ENCODE results near the gene CIAPIN1.

DNA sequence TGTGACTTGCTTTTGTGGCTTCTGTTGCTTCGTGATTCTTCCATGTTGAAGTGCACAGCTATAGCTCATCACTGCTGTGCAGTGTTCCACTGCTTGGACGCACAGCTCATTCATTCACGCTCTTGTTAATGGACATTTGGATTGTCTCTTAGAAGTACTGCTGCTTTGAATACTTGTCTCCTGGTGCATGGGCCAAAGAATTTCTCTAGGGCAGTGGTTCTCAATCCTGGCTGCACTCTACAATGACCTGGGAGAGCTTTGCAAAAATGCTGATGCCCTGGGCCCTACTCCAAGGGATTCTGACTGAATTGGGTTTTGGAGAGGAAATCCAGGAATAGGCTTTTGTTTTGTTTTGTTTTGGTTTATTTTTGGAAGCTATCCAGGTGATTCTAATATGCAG, 22.6 kb downstream of the CIAPIN1 start:
- TF ChIP-seq SIN3A (IDR thresholded peaks at IDR 0.05; ENCODE audit: borderline replicate concordance, insufficient read depth, low read length) (no peak), TAF1 (IDR thresholded peaks at IDR 0.05; ENCODE audit: borderline replicate concordance, insufficient read depth, low read length) (no peak)
- TF ChIP-seq, protein P1, sequence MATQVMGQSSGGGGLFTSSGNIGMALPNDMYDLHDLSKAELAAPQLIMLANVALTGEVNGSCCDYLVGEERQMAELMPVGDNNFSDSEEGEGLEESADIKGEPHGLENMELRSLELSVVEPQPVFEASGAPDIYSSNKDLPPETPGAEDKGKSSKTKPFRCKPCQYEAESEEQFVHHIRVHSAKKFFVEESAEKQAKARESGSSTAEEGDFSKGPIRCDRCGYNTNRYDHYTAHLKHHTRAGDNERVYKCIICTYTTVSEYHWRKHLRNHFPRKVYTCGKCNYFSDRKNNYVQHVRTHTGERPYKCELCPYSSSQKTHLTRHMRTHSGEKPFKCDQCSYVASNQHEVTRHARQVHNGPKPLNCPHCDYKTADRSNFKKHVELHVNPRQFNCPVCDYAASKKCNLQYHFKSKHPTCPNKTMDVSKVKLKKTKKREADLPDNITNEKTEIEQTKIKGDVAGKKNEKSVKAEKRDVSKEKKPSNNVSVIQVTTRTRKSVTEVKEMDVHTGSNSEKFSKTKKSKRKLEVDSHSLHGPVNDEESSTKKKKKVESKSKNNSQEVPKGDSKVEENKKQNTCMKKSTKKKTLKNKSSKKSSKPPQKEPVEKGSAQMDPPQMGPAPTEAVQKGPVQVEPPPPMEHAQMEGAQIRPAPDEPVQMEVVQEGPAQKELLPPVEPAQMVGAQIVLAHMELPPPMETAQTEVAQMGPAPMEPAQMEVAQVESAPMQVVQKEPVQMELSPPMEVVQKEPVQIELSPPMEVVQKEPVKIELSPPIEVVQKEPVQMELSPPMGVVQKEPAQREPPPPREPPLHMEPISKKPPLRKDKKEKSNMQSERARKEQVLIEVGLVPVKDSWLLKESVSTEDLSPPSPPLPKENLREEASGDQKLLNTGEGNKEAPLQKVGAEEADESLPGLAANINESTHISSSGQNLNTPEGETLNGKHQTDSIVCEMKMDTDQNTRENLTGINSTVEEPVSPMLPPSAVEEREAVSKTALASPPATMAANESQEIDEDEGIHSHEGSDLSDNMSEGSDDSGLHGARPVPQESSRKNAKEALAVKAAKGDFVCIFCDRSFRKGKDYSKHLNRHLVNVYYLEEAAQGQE (IDR thresholded peaks at IDR 0.05; ENCODE audit: insufficient read depth in 1 of 2, low read depth in 2 of 2, low read length in 2 of 2), result no peak

Data from PFSK-1 (cell line).